Parathyroid adenoma (tissue), 2 donors: Measurements from ENCODE around the gene HNRNPLL.

Experiments used
- H2AFZ ChIP-seq: fragments of 300-600 bp; sonication (generic); one replicate; pipeline ENCODE4 v1.7.0; 2017; ENCODE audit warnings: antibody characterized with exemption, mild to moderate bottlenecking
- H3K27ac ChIP-seq: fragments of 300-600 bp; sonication (generic); one replicate; pipeline ENCODE4 v1.7.0; 2017
- H3K27me3 ChIP-seq: fragments of 300-600 bp; sonication (generic); one replicate; pipeline ENCODE4 v1.7.0; 2017; ENCODE audit warnings: low read length; ENCODE audit not compliant: control insufficient read depth, insufficient read depth
- H3K36me3 ChIP-seq: fragments of 300-600 bp; sonication (generic); one replicate; pipeline ENCODE4 v1.7.0; 2017; ENCODE audit warnings: low read length; ENCODE audit not compliant: control insufficient read depth, insufficient read depth
- H3K4me1 ChIP-seq: fragments of 300-600 bp; sonication (generic); one replicate; pipeline ENCODE4 v1.7.0; 2017; ENCODE audit warnings: control low read depth
- H3K4me2 ChIP-seq: fragments of 300-600 bp; sonication (generic); one replicate; pipeline ENCODE4 v1.7.0; 2017; ENCODE audit warnings: low read length
- H3K4me3 ChIP-seq: fragments of 300-600 bp; sonication (generic); one replicate; pipeline ENCODE4 v1.7.0; 2017; ENCODE audit warnings: low read depth, low read length
- H3K79me2 ChIP-seq: fragments of 300-600 bp; sonication (generic); one replicate; pipeline ENCODE4 v1.7.0; 2017; ENCODE audit warnings: control low read depth
- H3K9ac ChIP-seq: fragments of 300-600 bp; sonication (generic); one replicate; pipeline ENCODE4 v1.7.0; 2017; ENCODE audit warnings: mild to moderate bottlenecking
- H3K9me3 ChIP-seq: fragments of 300-600 bp; sonication (generic); one replicate; pipeline ENCODE4 v1.7.0; 2017; ENCODE audit warnings: low read length; ENCODE audit not compliant: control insufficient read depth
- TF ChIP-seq, protein P1 (sequence below): fragments of 300-600 bp; sonication (generic); IDR thresholded peaks from one replicate; pipeline ENCODE4 v1.7.0; 2017; ENCODE audit warnings: antibody characterized with exemption, mild to moderate bottlenecking
- donor health status: primary hyperparathyroidism.

HNRNPLL gene

DNA sequence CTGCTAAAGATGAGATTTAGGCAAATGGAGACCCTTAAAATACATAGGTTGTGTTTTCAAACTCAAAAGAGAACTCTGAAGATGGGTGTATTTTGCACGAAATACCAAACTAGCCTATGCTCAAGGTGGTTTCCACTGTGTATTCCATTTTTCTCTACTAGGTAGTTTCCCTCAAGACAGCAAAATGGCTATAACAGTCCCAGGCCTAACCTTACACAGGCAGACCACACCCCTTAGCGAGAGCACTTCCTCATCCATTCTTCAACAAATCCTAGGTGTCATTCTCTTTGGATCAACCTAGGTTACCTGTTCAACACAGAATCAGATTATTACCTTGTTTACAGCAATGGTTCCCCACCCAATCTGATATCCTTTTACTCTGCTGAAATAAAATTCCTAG, 42.6 kb downstream of the HNRNPLL start:
- Histone ChIP-seq H3K27me3 (no peaks in the 10 kb centered on the region), H3K79me2 (no peaks in the 10 kb centered on the region), H3K36me3 (no peaks in the 10 kb centered on the region), H3K4me1 (no peaks in the 10 kb centered on the region), H3K4me2 (no peak overlapping the region), H2AFZ (no peak overlapping the region), H3K27ac (no peak overlapping the region), H3K4me3 (no peak overlapping the region), H3K9ac (no peak overlapping the region), H3K9me3 (no peaks in the 10 kb centered on the region)
- TF ChIP-seq, protein P1, sequence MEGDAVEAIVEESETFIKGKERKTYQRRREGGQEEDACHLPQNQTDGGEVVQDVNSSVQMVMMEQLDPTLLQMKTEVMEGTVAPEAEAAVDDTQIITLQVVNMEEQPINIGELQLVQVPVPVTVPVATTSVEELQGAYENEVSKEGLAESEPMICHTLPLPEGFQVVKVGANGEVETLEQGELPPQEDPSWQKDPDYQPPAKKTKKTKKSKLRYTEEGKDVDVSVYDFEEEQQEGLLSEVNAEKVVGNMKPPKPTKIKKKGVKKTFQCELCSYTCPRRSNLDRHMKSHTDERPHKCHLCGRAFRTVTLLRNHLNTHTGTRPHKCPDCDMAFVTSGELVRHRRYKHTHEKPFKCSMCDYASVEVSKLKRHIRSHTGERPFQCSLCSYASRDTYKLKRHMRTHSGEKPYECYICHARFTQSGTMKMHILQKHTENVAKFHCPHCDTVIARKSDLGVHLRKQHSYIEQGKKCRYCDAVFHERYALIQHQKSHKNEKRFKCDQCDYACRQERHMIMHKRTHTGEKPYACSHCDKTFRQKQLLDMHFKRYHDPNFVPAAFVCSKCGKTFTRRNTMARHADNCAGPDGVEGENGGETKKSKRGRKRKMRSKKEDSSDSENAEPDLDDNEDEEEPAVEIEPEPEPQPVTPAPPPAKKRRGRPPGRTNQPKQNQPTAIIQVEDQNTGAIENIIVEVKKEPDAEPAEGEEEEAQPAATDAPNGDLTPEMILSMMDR = no peak

DNA sequence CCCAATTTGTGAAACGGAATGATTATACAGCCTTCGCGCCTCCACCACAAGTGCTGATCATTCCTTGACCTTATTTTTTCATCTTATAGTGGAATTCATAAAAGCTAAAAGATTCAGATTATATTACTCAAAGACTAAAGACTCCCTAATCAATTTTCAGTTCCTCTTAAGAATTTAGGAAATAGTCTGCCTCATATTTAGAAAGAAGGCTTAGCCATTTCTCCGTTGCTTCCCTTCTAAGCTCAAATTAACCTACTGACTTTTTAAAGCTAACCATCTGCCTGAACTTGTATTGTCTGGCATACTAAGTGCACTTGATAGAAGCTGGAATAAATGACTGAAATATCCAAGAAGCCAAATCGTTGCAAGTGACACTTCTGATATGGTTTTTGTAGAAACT, 44.7 kb downstream of the HNRNPLL start:
- Histone ChIP-seq H3K9me3 (no peaks in the 10 kb centered on the region), H3K9ac (no peak overlapping the region), H3K79me2 (no peaks in the 10 kb centered on the region), H3K27ac (no peak overlapping the region), H3K36me3 (no peaks in the 10 kb centered on the region), H2AFZ (no peak overlapping the region), H3K4me2 (no peak overlapping the region), H3K4me3 (no peak overlapping the region), H3K4me1 (no peaks in the 10 kb centered on the region), H3K27me3 (no peaks in the 10 kb centered on the region)
- TF ChIP-seq, protein P1 = no peak

DNA sequence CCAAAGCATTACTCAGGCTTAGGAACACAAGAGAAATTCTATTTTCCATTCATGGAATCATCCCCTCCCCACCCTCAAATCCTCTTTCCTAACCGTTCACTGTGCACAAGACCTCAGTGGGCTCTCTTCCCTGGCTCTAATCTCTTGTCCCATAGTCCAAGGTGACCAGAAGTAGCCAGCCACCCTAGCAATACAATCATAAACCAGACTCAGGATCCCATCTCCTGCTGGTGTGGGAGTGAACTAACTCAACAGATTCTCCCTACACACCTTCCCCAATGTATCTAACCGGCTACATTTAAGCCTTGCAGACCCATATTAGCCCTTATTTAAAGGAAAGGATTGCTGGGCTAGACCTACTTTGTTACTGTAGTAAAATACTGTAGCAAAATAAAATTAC, 45.5 kb downstream of the HNRNPLL start:
- H3K27me3 ChIP-seq = no peaks in the 10 kb centered on the region
- TF ChIP-seq, protein P1 = no peak
- no peak overlapping the region for H3K4me2 ChIP-seq
- H3K9me3 ChIP-seq = no peaks in the 10 kb centered on the region
- H2AFZ ChIP-seq = no peak overlapping the region
- H3K4me1 ChIP-seq = no peaks in the 10 kb centered on the region
- H3K4me3 ChIP-seq = no peak overlapping the region
- no peak overlapping the region for H3K9ac ChIP-seq
- H3K27ac ChIP-seq = no peak overlapping the region
- no peaks in the 10 kb centered on the region for H3K79me2 ChIP-seq
- no peaks in the 10 kb centered on the region for H3K36me3 ChIP-seq

DNA sequence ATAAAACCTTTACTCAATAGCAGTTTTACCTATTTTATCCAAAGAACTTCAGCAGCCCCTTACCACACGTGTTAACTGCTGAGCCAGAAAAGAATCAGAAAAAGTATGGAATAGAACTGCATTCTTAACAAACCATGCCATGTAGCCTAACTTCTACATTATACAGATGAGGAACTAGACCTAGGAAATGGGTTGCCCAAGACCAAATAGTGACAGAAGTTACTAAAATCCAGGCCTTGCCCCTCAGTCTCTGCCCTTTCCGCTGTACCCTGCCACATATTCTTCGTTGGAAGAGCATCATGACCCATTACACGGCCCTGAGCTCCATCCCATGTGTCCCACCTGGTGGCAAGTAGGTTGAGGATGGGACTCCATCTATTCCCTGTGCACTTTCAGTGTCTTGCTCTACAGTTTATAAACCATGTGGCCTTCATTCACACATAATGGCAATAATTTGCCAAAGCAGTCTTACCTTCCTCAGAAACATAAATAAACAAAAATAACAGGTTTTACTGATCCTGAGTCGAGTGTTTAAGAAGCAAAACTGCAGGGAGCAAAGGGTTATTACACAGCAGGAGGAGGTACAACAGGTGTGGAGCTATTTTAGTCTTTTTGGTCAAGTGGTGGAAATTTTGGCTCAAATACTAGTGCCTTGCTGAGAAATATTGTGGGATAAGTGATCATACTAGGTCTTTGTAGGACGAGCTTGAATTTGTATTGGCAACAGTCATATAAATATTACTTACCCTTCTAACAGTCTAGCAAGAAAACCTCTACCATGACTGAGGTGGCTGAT, 46.5 kb downstream of the HNRNPLL start:
- no peak overlapping the region for H2AFZ ChIP-seq
- no peaks in the 10 kb centered on the region for H3K9me3 ChIP-seq
- H3K9ac ChIP-seq = no peak overlapping the region
- H3K4me3 ChIP-seq = no peak overlapping the region
- H3K27ac ChIP-seq = no peak overlapping the region
- no peaks in the 10 kb centered on the region for H3K27me3 ChIP-seq
- no peak overlapping the region for H3K4me2 ChIP-seq
- no peaks in the 10 kb centered on the region for H3K36me3 ChIP-seq
- TF ChIP-seq, protein P1 = no peak
- no peaks in the 10 kb centered on the region for H3K4me1 ChIP-seq
- no peaks in the 10 kb centered on the region for H3K79me2 ChIP-seq
